HepG2 (cell line): Measurements from ENCODE around the gene RBBP8NL. TPM values are rescaled to one million over a fixed set of nuclear protein-coding genes. Genes with fewer than 3 reads are reported as not detected.

Experiments
- ATF7 ChIP-seq, 2 experiments: fragments of 450-650 bp in 1 of 2; sonication (generic) in 1 of 2; formaldehyde crosslinking in 1 of 2; IDR thresholded peaks; 2 replicates each; pipeline versions ENCODE4 v1.4.0 to v1.6.1; 2016 to 2020; ENCODE audit warnings: antibody characterized with exemption in 1 of 2, mild to moderate bottlenecking in 1 of 2, missing genetic modification reagents in 1 of 2
- CEBPB ChIP-seq: IDR thresholded peaks from 2 replicates; pipeline ENCODE4 v1.6.1; 2011; ENCODE audit warnings: low read depth, low read length, improper control_type of control experiment, borderline replicate concordance
- HES4 ChIP-seq: sonication (generic); formaldehyde crosslinking; IDR thresholded peaks from 2 replicates; pipeline ENCODE4 v1.9.0; 2021; ENCODE audit warnings: mild to moderate bottlenecking, missing genetic modification reagents, borderline replicate concordance
- KAT8 ChIP-seq: IDR thresholded peaks from 2 replicates; pipeline ENCODE4 v1.6.1; 2016; ENCODE audit warnings: missing genetic modification reagents, missing compliant biosample characterization
- PHF5A ChIP-seq: IDR thresholded peaks from one replicate; pipeline ENCODE4 v1.6.1; 2018; ENCODE audit warnings: low read depth, missing genetic modification reagents; ENCODE audit not compliant: unreplicated experiment
- SATB2 ChIP-seq: sonication (generic); formaldehyde crosslinking; IDR thresholded peaks from 2 replicates; pipeline ENCODE4 v1.5.0; 2020; ENCODE audit warnings: missing genetic modification reagents
- TOE1 ChIP-seq: sonication (generic); formaldehyde crosslinking; IDR thresholded peaks from 2 replicates; pipeline ENCODE4 v1.4.0; 2020; ENCODE audit warnings: mild to moderate bottlenecking, missing genetic modification reagents
- ZNF138 ChIP-seq: sonication (generic); formaldehyde crosslinking; IDR thresholded peaks from 2 replicates; pipeline ENCODE4 v1.5.0; 2020; ENCODE audit warnings: mild to moderate bottlenecking, low read depth, missing genetic modification reagents
- ZNF331 ChIP-seq: sonication (generic); formaldehyde crosslinking; IDR thresholded peaks from 2 replicates; pipeline ENCODE4 v1.4.0; 2020; ENCODE audit warnings: missing genetic modification reagents
- ZNF333 ChIP-seq: sonication (generic); formaldehyde crosslinking; IDR thresholded peaks from 2 replicates; pipeline ENCODE4 v1.4.0; 2020; ENCODE audit warnings: mild to moderate bottlenecking, missing genetic modification reagents, borderline replicate concordance
- ZNF552 ChIP-seq: sonication (generic); formaldehyde crosslinking; IDR thresholded peaks from 2 replicates; pipeline ENCODE4 v1.9.0; 2022; ENCODE audit warnings: missing genetic modification reagents, mild to moderate bottlenecking, borderline replicate concordance
- ZNF570 ChIP-seq: sonication (generic); formaldehyde crosslinking; IDR thresholded peaks from 2 replicates; pipeline ENCODE4 v1.4.0; 2020; ENCODE audit warnings: mild to moderate bottlenecking, missing genetic modification reagents, borderline replicate concordance
- ZNF589 ChIP-seq: sonication (generic); formaldehyde crosslinking; conservative IDR thresholded peaks from 2 replicates; pipeline ENCODE4 v1.8.0; 2022; ENCODE audit warnings: mild to moderate bottlenecking, moderate library complexity, missing genetic modification reagents
- ZNF614 ChIP-seq: IDR thresholded peaks from 2 replicates; pipeline ENCODE4 v1.6.1; 2018; ENCODE audit warnings: missing biosample characterization, missing genetic modification reagents, inconsistent platforms, borderline replicate concordance
- polyA plus RNA-seq, 8 experiments: library from polyadenylated mRNA; depleted of rRNA in 3 of 8; stranded (reverse) in 7 of 8; unstranded in 1 of 8; fragments of >200 nt; fragmentation: Illumina TruSeq in 4 of 8; extraction: Trizol in 4 of 8; gene quantifications; 2 replicates each; pipeline versions ENCODE4 v1.2.1 to v1.2.3, GENCODE V29; 2011 to 2016; ENCODE audit warnings: low read depth in 4 of 8, missing spikeins in 1 of 8, mixed read lengths in 1 of 8; ENCODE audit not compliant: insufficient read depth in 1 of 8
- total RNA-seq, 5 experiments: library from RNA; depleted of rRNA; stranded (reverse); fragments of >200 nt; fragmentation: Illumina TruSeq; extraction: Trizol; gene quantifications; 2 replicates each; pipeline ENCODE4 v1.2.3, GENCODE V29; 2016; ENCODE audit warnings: low read depth in 1 of 5
- TF ChIP-seq, protein P1 (sequence below): sonication (generic); formaldehyde crosslinking; IDR thresholded peaks from 2 replicates; pipeline ENCODE4 v1.5.0; 2020; ENCODE audit warnings: missing genetic modification reagents
- TF ChIP-seq, protein P2 (sequence below): sonication (generic); formaldehyde crosslinking; IDR thresholded peaks from 2 replicates; pipeline ENCODE4 v1.5.1; 2020; ENCODE audit warnings: missing genetic modification reagents, mild to moderate bottlenecking, borderline replicate concordance
- TF ChIP-seq, protein P3 (sequence below): sonication (generic); formaldehyde crosslinking; IDR thresholded peaks from 2 replicates; pipeline ENCODE4 v1.5.0; 2020; ENCODE audit warnings: mild to moderate bottlenecking, missing genetic modification reagents
- TF ChIP-seq, protein P4 (sequence below): sonication (generic); formaldehyde crosslinking; conservative IDR thresholded peaks from 2 replicates; pipeline ENCODE4 v1.4.0; 2020; ENCODE audit warnings: missing genetic modification reagents
- TF ChIP-seq, protein P5 (sequence below): sonication (generic); formaldehyde crosslinking; IDR thresholded peaks from 2 replicates; pipeline ENCODE4 v1.8.1; 2023; ENCODE audit warnings: mild to moderate bottlenecking, moderate library complexity, missing genetic modification reagents

Gene RBBP8NL
- total and polyA plus RNA-seq, 2 of the 13 experiments (the other 11 are each of a cell fraction or from before 2014, with no cell fraction given), result 0.69 to 0.86 TPM

DNA sequence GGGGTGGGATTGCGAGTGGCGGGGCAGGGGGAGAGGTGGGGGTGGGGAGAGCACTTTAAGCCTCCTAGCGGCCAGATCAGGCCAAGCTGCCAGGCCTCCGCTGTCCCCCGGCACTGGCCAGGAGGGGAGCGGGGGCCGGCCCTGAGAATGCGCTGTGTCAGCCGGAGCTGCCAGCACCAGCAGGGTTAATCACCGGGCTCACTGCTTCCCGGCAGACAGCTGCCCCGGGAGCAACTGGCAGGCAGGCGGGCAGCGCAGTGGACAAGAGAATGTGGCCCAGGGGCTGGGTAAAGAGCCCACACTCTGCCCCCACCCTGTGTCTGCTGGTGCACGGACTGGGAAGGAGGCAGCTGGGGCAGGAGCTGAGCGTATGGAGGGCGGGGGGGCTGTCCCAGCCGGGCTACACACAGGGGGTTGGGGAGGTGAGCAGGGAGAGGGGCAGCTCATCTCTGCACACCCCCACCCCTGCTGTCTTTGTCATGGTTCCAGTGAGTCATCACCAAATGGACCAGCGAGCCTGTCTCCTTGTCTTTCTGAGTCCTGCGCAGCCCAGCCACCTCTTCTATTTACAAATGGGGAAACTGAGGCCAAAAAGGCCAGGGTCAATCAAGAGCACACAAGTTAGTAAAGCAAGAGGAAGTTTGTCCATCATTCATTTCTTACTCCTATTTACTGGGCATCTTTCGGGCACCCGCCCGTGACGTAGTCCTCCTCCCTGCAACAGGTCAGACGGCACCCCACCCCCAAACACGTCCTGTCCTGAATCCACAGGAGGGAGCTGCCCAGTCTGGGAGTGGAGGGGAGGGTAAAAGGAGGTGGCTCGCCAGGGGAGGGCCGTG is 58.1 kb downstream of the RBBP8NL start (continued):
- TF ChIP-seq ZNF331 (CRISPR knock-in tag) (peak; percentile 44), HES4 (no peak), KAT8 (peak; percentile 14; the same call in 1 of the 2 replicates), ZNF552 (0 out of 2 replicates have a peak, but pooled peaks have one; percentile 63), SATB2 (CRISPR knock-in tag) (no peak), ZNF614 (peak; percentile 63), CEBPB (no peak), ATF7 (IDR thresholded peaks at IDR 0.05) (no peak), ATF7 (CRISPR knock-in tag; IDR thresholded peaks at IDR 0.05) (no peak; the same call in 1 of the 2 replicates), ZNF589 (CRISPR knock-in tag) (0 out of 2 replicates have a peak, but pooled peaks have one; percentile 21), PHF5A (CRISPR knock-in tag) (no peak), ZNF333 (CRISPR knock-in tag) (no peak), ZNF138 (CRISPR knock-in tag) (no peak), TOE1 (CRISPR knock-in tag) (no peak; the same call in 1 of the 2 replicates), ZNF570 (CRISPR knock-in tag) (no peak)
- TF ChIP-seq, protein P1, sequence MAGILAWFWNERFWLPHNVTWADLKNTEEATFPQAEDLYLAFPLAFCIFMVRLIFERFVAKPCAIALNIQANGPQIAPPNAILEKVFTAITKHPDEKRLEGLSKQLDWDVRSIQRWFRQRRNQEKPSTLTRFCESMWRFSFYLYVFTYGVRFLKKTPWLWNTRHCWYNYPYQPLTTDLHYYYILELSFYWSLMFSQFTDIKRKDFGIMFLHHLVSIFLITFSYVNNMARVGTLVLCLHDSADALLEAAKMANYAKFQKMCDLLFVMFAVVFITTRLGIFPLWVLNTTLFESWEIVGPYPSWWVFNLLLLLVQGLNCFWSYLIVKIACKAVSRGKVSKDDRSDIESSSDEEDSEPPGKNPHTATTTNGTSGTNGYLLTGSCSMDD (CRISPR knock-in tag), result no peak
- TF ChIP-seq, protein P2, sequence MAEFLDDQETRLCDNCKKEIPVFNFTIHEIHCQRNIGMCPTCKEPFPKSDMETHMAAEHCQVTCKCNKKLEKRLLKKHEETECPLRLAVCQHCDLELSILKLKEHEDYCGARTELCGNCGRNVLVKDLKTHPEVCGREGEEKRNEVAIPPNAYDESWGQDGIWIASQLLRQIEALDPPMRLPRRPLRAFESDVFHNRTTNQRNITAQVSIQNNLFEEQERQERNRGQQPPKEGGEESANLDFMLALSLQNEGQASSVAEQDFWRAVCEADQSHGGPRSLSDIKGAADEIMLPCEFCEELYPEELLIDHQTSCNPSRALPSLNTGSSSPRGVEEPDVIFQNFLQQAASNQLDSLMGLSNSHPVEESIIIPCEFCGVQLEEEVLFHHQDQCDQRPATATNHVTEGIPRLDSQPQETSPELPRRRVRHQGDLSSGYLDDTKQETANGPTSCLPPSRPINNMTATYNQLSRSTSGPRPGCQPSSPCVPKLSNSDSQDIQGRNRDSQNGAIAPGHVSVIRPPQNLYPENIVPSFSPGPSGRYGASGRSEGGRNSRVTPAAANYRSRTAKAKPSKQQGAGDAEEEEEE (CRISPR knock-in tag), result no peak
- TF ChIP-seq, protein P3, sequence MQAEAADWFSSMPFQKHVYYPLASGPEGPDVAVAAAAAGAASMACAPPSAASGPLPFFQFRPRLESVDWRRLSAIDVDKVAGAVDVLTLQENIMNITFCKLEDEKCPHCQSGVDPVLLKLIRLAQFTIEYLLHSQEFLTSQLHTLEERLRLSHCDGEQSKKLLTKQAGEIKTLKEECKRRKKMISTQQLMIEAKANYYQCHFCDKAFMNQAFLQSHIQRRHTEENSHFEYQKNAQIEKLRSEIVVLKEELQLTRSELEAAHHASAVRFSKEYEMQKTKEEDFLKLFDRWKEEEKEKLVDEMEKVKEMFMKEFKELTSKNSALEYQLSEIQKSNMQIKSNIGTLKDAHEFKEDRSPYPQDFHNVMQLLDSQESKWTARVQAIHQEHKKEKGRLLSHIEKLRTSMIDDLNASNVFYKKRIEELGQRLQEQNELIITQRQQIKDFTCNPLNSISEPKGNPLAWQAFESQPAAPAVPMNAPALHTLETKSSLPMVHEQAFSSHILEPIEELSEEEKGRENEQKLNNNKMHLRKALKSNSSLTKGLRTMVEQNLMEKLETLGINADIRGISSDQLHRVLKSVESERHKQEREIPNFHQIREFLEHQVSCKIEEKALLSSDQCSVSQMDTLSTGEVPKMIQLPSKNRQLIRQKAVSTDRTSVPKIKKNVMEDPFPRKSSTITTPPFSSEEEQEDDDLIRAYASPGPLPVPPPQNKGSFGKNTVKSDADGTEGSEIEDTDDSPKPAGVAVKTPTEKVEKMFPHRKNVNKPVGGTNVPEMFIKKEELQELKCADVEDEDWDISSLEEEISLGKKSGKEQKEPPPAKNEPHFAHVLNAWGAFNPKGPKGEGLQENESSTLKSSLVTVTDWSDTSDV (CRISPR knock-in tag), result peak; percentile 31; the same call in 1 of the 2 replicates
- TF ChIP-seq, protein P4, sequence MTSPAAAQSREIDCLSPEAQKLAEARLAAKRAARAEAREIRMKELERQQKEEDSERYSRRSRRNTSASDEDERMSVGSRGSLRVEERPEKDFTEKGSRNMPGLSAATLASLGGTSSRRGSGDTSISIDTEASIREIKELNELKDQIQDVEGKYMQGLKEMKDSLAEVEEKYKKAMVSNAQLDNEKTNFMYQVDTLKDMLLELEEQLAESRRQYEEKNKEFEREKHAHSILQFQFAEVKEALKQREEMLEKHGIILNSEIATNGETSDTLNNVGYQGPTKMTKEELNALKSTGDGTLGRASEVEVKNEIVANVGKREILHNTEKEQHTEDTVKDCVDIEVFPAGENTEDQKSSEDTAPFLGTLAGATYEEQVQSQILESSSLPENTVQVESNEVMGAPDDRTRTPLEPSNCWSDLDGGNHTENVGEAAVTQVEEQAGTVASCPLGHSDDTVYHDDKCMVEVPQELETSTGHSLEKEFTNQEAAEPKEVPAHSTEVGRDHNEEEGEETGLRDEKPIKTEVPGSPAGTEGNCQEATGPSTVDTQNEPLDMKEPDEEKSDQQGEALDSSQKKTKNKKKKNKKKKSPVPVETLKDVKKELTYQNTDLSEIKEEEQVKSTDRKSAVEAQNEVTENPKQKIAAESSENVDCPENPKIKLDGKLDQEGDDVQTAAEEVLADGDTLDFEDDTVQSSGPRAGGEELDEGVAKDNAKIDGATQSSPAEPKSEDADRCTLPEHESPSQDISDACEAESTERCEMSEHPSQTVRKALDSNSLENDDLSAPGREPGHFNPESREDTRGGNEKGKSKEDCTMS (CRISPR knock-in tag), result peak; percentile 64; the same call in 1 of the 2 replicates
- TF ChIP-seq, protein P5, sequence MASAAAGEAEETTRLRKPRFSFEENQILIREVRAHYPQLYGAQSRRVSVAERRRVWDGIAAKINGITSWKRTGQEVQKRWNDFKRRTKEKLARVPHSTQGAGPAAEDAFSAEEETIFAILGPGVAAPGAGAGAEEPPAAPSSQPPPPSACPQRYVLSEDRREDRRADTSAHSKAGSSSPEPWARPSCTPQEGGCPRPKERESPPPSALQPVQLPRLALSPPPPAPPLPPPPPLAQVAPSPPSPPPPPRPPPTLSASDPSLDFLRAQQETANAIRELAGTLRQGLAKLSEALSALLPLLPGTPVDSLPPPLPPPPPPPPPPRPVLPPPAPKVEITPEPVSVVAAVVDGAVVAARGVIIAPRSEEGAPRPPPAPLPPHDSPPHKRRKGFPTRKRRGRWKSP (CRISPR knock-in tag), result peak; percentile 45; the same call in 1 of the 2 replicates
